Type B pancreatic cell (in vitro differentiated cells): ENCODE results near the gene PEX1. TPM values are rescaled to one million over a fixed set of nuclear protein-coding genes. Genes with fewer than 3 reads are reported as not detected.
"Not testable (repeated sequence)": the region's sequence is repeated elsewhere in the genome, so short reads cannot be mapped to it uniquely, and the experiment has no call there.

Source experiments
- DNase-seq: peaks from one replicate; pipeline ENCODE4 v3.0.0; 2021; ENCODE audit warnings: mixed read lengths; ENCODE audit not compliant: unreplicated experiment; ENCODE audit errors: extremely low spot score
- H3K27ac Mint-ChIP-seq: 2 replicates; pipeline ENCODE4 v1.8.0; 2021; ENCODE audit warnings: mild to moderate bottlenecking, mixed read lengths
- H3K27me3 Mint-ChIP-seq: 2 replicates; pipeline ENCODE4 v1.8.0; 2021; ENCODE audit warnings: mixed read lengths
- H3K36me3 Mint-ChIP-seq: 2 replicates; pipeline ENCODE4 v1.8.0; 2021; ENCODE audit warnings: mixed read lengths
- H3K4me1 Mint-ChIP-seq: one replicate; pipeline ENCODE4 v1.8.0; 2021; ENCODE audit warnings: mixed read lengths; ENCODE audit not compliant: unreplicated experiment
- H3K4me3 Mint-ChIP-seq: 2 replicates; pipeline ENCODE4 v1.8.0; 2021; ENCODE audit warnings: mild to moderate bottlenecking, mixed read lengths
- H3K9me3 Mint-ChIP-seq: 2 replicates; pipeline ENCODE4 v1.8.0; 2021; ENCODE audit warnings: mixed read lengths
- CTCF ChIP-seq: fragments of 200-600 bp; sonication (generic); conservative IDR thresholded peaks from 2 replicates; pipeline ENCODE4 v1.5.0; 2021; ENCODE audit warnings: antibody characterized with exemption, mild to moderate bottlenecking
- total RNA-seq: library from RNA; stranded (reverse); gene quantifications from 2 replicates; pipeline ENCODE4 v1.2.1, GENCODE V29; 2021; ENCODE audit warnings: low replicate concordance

PEX1 gene
- total RNA-seq, 1 donor from 2014 or later: 22.2 TPM

- DNase-seq: no peak
- H3K36me3 Mint-ChIP-seq: peaks cover 22% of the 10 kb centered on the region
- H3K4me1 Mint-ChIP-seq: peaks cover 2% of the 10 kb centered on the region
- no peaks in the 10 kb centered on the region for H3K9me3 Mint-ChIP-seq
- TF ChIP-seq CTCF: no peak
- no peak overlapping the region for H3K4me3 Mint-ChIP-seq
- no peaks in the 10 kb centered on the region for H3K27me3 Mint-ChIP-seq
- no peak overlapping the region for H3K27ac Mint-ChIP-seq
These were observed 72.1 kb downstream of the PEX1 start for GRCh38 chr7:92456236-92456635.

GRCh38 chr7:92451645-92452044, 76.7 kb downstream of the PEX1 start:
- no peak overlapping the region for H3K27ac Mint-ChIP-seq
- no peaks in the 10 kb centered on the region for H3K9me3 Mint-ChIP-seq
- peaks cover 25% of the 10 kb centered on the region for H3K36me3 Mint-ChIP-seq
- TF ChIP-seq CTCF: no peak
- no peak for DNase-seq
- no peak overlapping the region for H3K4me3 Mint-ChIP-seq
- peaks cover 5% of the 10 kb centered on the region for H3K4me1 Mint-ChIP-seq
- no peaks in the 10 kb centered on the region for H3K27me3 Mint-ChIP-seq

GRCh38 chr7:92448205-92448747, 80.0 kb downstream of the PEX1 start:
- no peak for DNase-seq
- H3K27me3 Mint-ChIP-seq: no peaks in the 10 kb centered on the region
- H3K9me3 Mint-ChIP-seq: no peaks in the 10 kb centered on the region
- H3K4me1 Mint-ChIP-seq: peaks cover 5% of the 10 kb centered on the region
- peak; percentile 40 for TF ChIP-seq CTCF
- H3K27ac Mint-ChIP-seq: peak overlapping the region; percentile 82
- peak overlapping the region; percentile 87 for H3K4me3 Mint-ChIP-seq
- peaks cover 9% of the 10 kb centered on the region for H3K36me3 Mint-ChIP-seq

- Mint-ChIP-seq H3K4me1 (peaks cover 5% of the 10 kb centered on the region), H3K4me3 (peak within 1 kb of the TSS; percentile 88), H3K9me3 (peaks cover 2% of the 10 kb centered on the region), H3K27ac (peak within 1 kb of the TSS; percentile 83), H3K27me3 (no peaks in the 10 kb centered on the region), H3K36me3 (peaks cover 8% of the 10 kb centered on the region)
- DNase-seq: peak; percentile 88
- TF ChIP-seq CTCF: peak; percentile 92
These were observed 80.7 kb downstream of the PEX1 start, which contains the start of gene GATAD1 for GRCh38 chr7:92447345-92448204. TSS of gene GATAD1 (plus strand) at chr7:92447482. CDS start at chr7:92447730, 248 bp downstream.

GRCh38 chr7:92446869-92447344, 81.4 kb downstream of the PEX1 start:
- peak overlapping the region; percentile 83 for H3K27ac Mint-ChIP-seq
- peaks cover 5% of the 10 kb centered on the region for H3K4me1 Mint-ChIP-seq
- no peak for TF ChIP-seq CTCF
- H3K9me3 Mint-ChIP-seq: peaks cover 9% of the 10 kb centered on the region
- no peaks in the 10 kb centered on the region for H3K27me3 Mint-ChIP-seq
- H3K36me3 Mint-ChIP-seq: peaks cover 8% of the 10 kb centered on the region
- peak overlapping the region; percentile 88 for H3K4me3 Mint-ChIP-seq
- DNase-seq: no peak

GRCh38 chr7:92442720-92443119, 85.6 kb downstream of the PEX1 start:
- not testable (repeated sequence) for H3K27ac Mint-ChIP-seq, H3K9me3 Mint-ChIP-seq, H3K4me3 Mint-ChIP-seq, H3K27me3 Mint-ChIP-seq, DNase-seq, H3K4me1 Mint-ChIP-seq, H3K36me3 Mint-ChIP-seq
